WTC11 (cell line): Measurements from ENCODE around the gene UBC.

Experiments used
- CBFB ChIP-seq: sonication (generic); formaldehyde crosslinking; IDR thresholded peaks from 2 replicates; pipeline ENCODE4 v1.8.1; 2022; ENCODE audit warnings: mild to moderate bottlenecking, low read depth, missing genetic modification reagents
- CREM ChIP-seq: sonication (generic); formaldehyde crosslinking; IDR thresholded peaks from 2 replicates; pipeline ENCODE4 v1.8.1; 2022; ENCODE audit warnings: mild to moderate bottlenecking, missing genetic modification reagents, moderate library complexity
- NR2C2 ChIP-seq: sonication (generic); formaldehyde crosslinking; IDR thresholded peaks from 2 replicates; pipeline ENCODE4 v1.8.0; 2022; ENCODE audit warnings: mild to moderate bottlenecking, missing genetic modification reagents
- SMAD3 ChIP-seq: sonication (generic); formaldehyde crosslinking; IDR thresholded peaks from 2 replicates; pipeline ENCODE4 v1.8.0; 2022; ENCODE audit warnings: missing genetic modification reagents, mild to moderate bottlenecking, borderline replicate concordance
- ZNF138 ChIP-seq: sonication (generic); formaldehyde crosslinking; conservative IDR thresholded peaks from 2 replicates; pipeline ENCODE4 v1.8.1; 2022; ENCODE audit warnings: mild to moderate bottlenecking, moderate library complexity, missing genetic modification reagents
- TF ChIP-seq, protein P1 (sequence below): fragments of 200-600 bp; IDR thresholded peaks from 2 replicates; pipeline ENCODE4 v1.8.0; 2022; ENCODE audit warnings: antibody characterized with exemption
- TF ChIP-seq, protein P2 (sequence below): sonication (generic); formaldehyde crosslinking; IDR thresholded peaks from 2 replicates; pipeline ENCODE4 v1.8.0; 2023; ENCODE audit warnings: missing genetic modification reagents
- TF ChIP-seq, protein P3 (sequence below): sonication (generic); formaldehyde crosslinking; IDR thresholded peaks from 2 replicates; pipeline ENCODE4 v1.8.0; 2022; ENCODE audit warnings: mild to moderate bottlenecking, missing genetic modification reagents
- TF ChIP-seq, protein P4 (sequence below): sonication (generic); formaldehyde crosslinking; conservative IDR thresholded peaks from 2 replicates; pipeline ENCODE4 v1.8.1; 2022; ENCODE audit warnings: mild to moderate bottlenecking, missing genetic modification reagents

DNA sequence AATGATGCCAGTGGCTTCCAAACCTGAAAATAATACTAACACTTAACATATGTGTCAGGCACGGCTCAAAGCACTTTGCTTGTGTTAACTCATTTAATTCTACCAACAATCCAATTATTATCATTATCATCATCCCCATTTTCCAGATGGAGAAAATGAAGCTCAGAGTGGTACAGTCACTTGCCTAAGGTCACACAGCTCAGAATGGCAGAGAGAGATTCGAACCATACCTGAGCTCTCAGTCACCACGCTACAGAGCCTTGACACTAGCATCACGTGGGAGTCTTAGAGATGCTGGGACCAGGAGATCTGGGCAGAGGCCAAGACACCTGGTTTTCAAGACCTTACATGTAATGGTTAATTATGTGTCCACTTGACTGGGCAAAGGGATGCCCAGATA, 40.3 kb upstream of the UBC start:
- TF ChIP-seq, protein P1, sequence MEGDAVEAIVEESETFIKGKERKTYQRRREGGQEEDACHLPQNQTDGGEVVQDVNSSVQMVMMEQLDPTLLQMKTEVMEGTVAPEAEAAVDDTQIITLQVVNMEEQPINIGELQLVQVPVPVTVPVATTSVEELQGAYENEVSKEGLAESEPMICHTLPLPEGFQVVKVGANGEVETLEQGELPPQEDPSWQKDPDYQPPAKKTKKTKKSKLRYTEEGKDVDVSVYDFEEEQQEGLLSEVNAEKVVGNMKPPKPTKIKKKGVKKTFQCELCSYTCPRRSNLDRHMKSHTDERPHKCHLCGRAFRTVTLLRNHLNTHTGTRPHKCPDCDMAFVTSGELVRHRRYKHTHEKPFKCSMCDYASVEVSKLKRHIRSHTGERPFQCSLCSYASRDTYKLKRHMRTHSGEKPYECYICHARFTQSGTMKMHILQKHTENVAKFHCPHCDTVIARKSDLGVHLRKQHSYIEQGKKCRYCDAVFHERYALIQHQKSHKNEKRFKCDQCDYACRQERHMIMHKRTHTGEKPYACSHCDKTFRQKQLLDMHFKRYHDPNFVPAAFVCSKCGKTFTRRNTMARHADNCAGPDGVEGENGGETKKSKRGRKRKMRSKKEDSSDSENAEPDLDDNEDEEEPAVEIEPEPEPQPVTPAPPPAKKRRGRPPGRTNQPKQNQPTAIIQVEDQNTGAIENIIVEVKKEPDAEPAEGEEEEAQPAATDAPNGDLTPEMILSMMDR, result no peak
- TF ChIP-seq, protein P2, sequence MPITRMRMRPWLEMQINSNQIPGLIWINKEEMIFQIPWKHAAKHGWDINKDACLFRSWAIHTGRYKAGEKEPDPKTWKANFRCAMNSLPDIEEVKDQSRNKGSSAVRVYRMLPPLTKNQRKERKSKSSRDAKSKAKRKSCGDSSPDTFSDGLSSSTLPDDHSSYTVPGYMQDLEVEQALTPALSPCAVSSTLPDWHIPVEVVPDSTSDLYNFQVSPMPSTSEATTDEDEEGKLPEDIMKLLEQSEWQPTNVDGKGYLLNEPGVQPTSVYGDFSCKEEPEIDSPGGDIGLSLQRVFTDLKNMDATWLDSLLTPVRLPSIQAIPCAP (CRISPR knock-in tag), result no peak
- TF ChIP-seq CBFB, result no peak
- TF ChIP-seq, protein P3, sequence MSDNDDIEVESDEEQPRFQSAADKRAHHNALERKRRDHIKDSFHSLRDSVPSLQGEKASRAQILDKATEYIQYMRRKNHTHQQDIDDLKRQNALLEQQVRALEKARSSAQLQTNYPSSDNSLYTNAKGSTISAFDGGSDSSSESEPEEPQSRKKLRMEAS (CRISPR knock-in tag), result no peak
- TF ChIP-seq ZNF138 (CRISPR knock-in tag), result no peak
- TF ChIP-seq, protein P4, sequence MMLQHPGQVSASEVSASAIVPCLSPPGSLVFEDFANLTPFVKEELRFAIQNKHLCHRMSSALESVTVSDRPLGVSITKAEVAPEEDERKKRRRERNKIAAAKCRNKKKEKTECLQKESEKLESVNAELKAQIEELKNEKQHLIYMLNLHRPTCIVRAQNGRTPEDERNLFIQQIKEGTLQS, result no peak
- no peak for TF ChIP-seq CREM
- TF ChIP-seq NR2C2, result no peak
- TF ChIP-seq SMAD3 (CRISPR knock-in tag), result no peak
